ENCODE results near the gene GLRX3.

Gene GLRX3

GRCh38 chr10:130218936-130219335 is 82.7 kb downstream of the GLRX3 start:
- ChIA-PET CTCF (no interaction called here), POLR2A (no interaction called here)
- Histone ChIP-seq H3K27ac (ENCODE audit: extremely low read depth, low read depth, low read length) (no peak overlapping the region), H3K4me3 (ENCODE audit: low read depth, low read length) (no peak overlapping the region), H3K9me3 (ENCODE audit: control insufficient read depth, insufficient read depth, low read depth, low read length) (no peaks in the 10 kb centered on the region), H3K4me1 (ENCODE audit: control insufficient read depth, insufficient read depth, low read length) (no peaks in the 10 kb centered on the region), H3K36me3 (ENCODE audit: control insufficient read depth in 2 of 2, insufficient read depth in 1 of 2, low read length in 2 of 2) (no peaks in the 10 kb centered on the region)
- TF ChIP-seq GLIS1 (tag by site-specific recombination; IDR thresholded peaks at IDR 0.05) (no peak), MYNN (tag by site-specific recombination; IDR thresholded peaks at IDR 0.05; ENCODE audit: borderline replicate concordance) (no peak), KLF16 (tag by site-specific recombination; IDR thresholded peaks at IDR 0.05) (no peak), ZNF155 (tag by site-specific recombination; IDR thresholded peaks at IDR 0.05) (no peak), ZBTB49 (tag by site-specific recombination; IDR thresholded peaks at IDR 0.05; ENCODE audit: low read depth) (no peak), BCL11A (tag by site-specific recombination; IDR thresholded peaks at IDR 0.05; ENCODE audit: low read depth) (no peak), ZNF626 (tag by site-specific recombination; IDR thresholded peaks at IDR 0.05) (no peak), ZNF274 (IDR thresholded peaks at IDR 0.05; ENCODE audit: low read length) (no peak), ZNF274 (tag by site-specific recombination; IDR thresholded peaks at IDR 0.05; ENCODE audit: borderline replicate concordance) (no peak), KLF9 (tag by site-specific recombination; IDR thresholded peaks at IDR 0.05; ENCODE audit: low read depth) (no peak), ZNF664 (tag by site-specific recombination; IDR thresholded peaks at IDR 0.05) (no peak), ZNF837 (tag by site-specific recombination; IDR thresholded peaks at IDR 0.05) (no peak), ZNF341 (tag by site-specific recombination; IDR thresholded peaks at IDR 0.05; ENCODE audit: low read depth) (no peak)
- TF ChIP-seq, protein P1, sequence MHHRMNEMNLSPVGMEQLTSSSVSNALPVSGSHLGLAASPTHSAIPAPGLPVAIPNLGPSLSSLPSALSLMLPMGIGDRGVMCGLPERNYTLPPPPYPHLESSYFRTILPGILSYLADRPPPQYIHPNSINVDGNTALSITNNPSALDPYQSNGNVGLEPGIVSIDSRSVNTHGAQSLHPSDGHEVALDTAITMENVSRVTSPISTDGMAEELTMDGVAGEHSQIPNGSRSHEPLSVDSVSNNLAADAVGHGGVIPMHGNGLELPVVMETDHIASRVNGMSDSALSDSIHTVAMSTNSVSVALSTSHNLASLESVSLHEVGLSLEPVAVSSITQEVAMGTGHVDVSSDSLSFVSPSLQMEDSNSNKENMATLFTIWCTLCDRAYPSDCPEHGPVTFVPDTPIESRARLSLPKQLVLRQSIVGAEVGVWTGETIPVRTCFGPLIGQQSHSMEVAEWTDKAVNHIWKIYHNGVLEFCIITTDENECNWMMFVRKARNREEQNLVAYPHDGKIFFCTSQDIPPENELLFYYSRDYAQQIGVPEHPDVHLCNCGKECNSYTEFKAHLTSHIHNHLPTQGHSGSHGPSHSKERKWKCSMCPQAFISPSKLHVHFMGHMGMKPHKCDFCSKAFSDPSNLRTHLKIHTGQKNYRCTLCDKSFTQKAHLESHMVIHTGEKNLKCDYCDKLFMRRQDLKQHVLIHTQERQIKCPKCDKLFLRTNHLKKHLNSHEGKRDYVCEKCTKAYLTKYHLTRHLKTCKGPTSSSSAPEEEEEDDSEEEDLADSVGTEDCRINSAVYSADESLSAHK (tag by site-specific recombination; IDR thresholded peaks at IDR 0.05) = no peak
- TF ChIP-seq, protein P2, sequence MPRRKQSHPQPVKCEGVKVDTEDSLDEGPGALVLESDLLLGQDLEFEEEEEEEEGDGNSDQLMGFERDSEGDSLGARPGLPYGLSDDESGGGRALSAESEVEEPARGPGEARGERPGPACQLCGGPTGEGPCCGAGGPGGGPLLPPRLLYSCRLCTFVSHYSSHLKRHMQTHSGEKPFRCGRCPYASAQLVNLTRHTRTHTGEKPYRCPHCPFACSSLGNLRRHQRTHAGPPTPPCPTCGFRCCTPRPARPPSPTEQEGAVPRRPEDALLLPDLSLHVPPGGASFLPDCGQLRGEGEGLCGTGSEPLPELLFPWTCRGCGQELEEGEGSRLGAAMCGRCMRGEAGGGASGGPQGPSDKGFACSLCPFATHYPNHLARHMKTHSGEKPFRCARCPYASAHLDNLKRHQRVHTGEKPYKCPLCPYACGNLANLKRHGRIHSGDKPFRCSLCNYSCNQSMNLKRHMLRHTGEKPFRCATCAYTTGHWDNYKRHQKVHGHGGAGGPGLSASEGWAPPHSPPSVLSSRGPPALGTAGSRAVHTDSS (tag by site-specific recombination; IDR thresholded peaks at IDR 0.05) = no peak

DNA sequence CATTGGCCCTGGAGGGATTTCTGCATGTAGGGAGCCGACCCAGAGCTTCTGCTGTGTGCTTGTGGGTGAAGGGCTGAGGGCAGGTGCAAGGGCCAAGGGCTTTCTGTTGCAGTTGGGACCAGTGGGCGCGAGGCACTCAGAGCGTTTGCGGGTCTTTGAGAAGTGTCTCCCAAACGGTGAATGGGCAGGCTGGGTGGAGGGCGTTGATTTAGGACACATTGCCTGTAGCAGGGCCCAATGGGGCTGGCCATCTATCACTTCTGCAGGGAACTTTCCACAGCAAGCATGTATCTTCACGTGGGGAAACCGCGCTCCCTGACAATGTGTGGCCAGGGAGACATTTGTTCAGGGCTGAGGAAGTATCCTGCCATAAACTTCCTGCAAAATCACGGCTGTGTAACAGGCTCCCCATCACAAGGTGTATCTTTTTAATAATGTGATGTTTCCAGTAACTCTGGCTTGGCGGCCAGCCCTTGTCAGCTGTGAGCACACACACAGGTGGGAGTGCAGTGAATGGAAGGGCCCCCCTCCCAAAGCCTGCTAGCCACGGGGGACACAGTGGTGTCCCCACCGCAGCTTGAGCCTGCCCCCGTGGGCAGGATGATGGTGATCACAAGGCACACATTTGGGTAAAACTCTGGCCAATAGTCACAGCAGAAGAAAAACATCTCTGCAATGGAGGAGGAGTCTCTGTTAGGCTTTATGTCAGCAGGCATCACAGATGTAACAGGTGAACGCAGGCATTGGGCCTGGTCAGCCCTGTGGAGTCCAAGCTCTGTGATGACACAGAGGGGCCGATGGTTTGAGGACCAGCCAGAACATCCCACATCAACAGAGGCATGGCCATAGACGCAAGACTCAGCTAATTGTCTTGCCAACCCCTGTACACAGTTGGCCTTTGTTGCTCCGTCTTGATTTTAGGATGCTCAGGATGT is 84.3 kb downstream of the GLRX3 start:
- Histone ChIP-seq H3K9me3 (ENCODE audit: control insufficient read depth, insufficient read depth, low read depth, low read length) (no peaks in the 10 kb centered on the region), H3K4me1 (ENCODE audit: control insufficient read depth, insufficient read depth, low read length) (no peaks in the 10 kb centered on the region), H3K27ac (ENCODE audit: extremely low read depth, low read depth, low read length) (no peak overlapping the region), H3K36me3 (ENCODE audit: control insufficient read depth in 2 of 2, insufficient read depth in 1 of 2, low read length in 2 of 2) (no peaks in the 10 kb centered on the region), H3K4me3 (ENCODE audit: low read depth, low read length) (no peak overlapping the region)
- ChIA-PET POLR2A (no interaction called here), CTCF (no interaction called here)
- no peak for TF ChIP-seq ZNF26 (tag by site-specific recombination; IDR thresholded peaks at IDR 0.05)
- TF ChIP-seq ZNF146 (tag by site-specific recombination; IDR thresholded peaks at IDR 0.05) = no peak
- TF ChIP-seq MZF1 (tag by site-specific recombination; IDR thresholded peaks at IDR 0.05; ENCODE audit: borderline replicate concordance) = no peak
- TF ChIP-seq, protein P3, sequence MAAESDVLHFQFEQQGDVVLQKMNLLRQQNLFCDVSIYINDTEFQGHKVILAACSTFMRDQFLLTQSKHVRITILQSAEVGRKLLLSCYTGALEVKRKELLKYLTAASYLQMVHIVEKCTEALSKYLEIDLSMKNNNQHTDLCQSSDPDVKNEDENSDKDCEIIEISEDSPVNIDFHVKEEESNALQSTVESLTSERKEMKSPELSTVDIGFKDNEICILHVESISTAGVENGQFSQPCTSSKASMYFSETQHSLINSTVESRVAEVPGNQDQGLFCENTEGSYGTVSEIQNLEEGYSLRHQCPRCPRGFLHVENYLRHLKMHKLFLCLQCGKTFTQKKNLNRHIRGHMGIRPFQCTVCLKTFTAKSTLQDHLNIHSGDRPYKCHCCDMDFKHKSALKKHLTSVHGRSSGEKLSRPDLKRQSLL (tag by site-specific recombination; IDR thresholded peaks at IDR 0.05) = no peak
- TF ChIP-seq ZSCAN18 (tag by site-specific recombination; IDR thresholded peaks at IDR 0.05) = no peak
- TF ChIP-seq ZNF664 (tag by site-specific recombination; IDR thresholded peaks at IDR 0.05) = no peak
- no peak for TF ChIP-seq ZNF302 (tag by site-specific recombination; IDR thresholded peaks at IDR 0.05; ENCODE audit: low read depth)
- no peak for TF ChIP-seq ZNF169 (tag by site-specific recombination; IDR thresholded peaks at IDR 0.05)
- no peak for TF ChIP-seq ZSCAN16 (tag by site-specific recombination; IDR thresholded peaks at IDR 0.05)
- TF ChIP-seq ZNF776 (tag by site-specific recombination; IDR thresholded peaks at IDR 0.05; ENCODE audit: borderline replicate concordance) = no peak
